NCI-H2196 treated with DMSO at 0.1 percent for 48 hours (cell line): ENCODE results near the gene CRIP1.

ENCODE experiments used
- DNase-seq: peaks from one replicate; lab custom pipeline; 2025; ENCODE audit not compliant: unreplicated experiment; lab: John Stamatoyannopoulos, UW

Gene CRIP1

GRCh38 chr14:105531894-105532623 lies 45.4 kb downstream of the CRIP1 start:
- DNase-seq, result no peak

GRCh38 chr14:105532735-105533141 lies 46.1 kb downstream of the CRIP1 start:
- DNase-seq, result no peak

GRCh38 chr14:105533391-105533790 lies 46.7 kb downstream of the CRIP1 start:
- DNase-seq, result no peak

- DNase-seq, result no peak
These were observed 47.3 kb downstream of the CRIP1 start for GRCh38 chr14:105533811-105534498.

- DNase-seq, result no peak
These were observed 47.9 kb downstream of the CRIP1 start for GRCh38 chr14:105534586-105534985.

- DNase-seq, result no peak
These were observed 49.4 kb downstream of the CRIP1 start for GRCh38 chr14:105536051-105536450.

GRCh38 chr14:105536691-105537579 lies 50.2 kb downstream of the CRIP1 start:
- no peak for DNase-seq

- no peak for DNase-seq
These were observed 51.1 kb downstream of the CRIP1 start for GRCh38 chr14:105537580-105538474.
